GM23338 (cell line): Measurements from ENCODE around the gene DNAH6. TPM values are rescaled to one million over a fixed set of nuclear protein-coding genes. Genes with fewer than 3 reads are reported as not detected.

ENCODE experiments used
- ATAC-seq: fragments of 200-7000 bp; cut with Tn5 transposase; 3 replicates; pipeline ENCODE4 v1.9.1; 2020
- DNase-seq: peaks from one replicate; pipeline ENCODE4 v3.0.0-alpha.2; 2015; ENCODE audit warnings: low spot score
- H2AFZ ChIP-seq: fragments of 200-600 bp; sonication (generic); 2 replicates; pipeline ENCODE4 v1.8.0; 2016; ENCODE audit warnings: antibody characterized with exemption, mild to moderate bottlenecking, moderate library complexity
- H3F3A ChIP-seq: fragments of 200-600 bp; sonication (generic); replicated peaks from 2 replicates; pipeline ENCODE4 v1.8.0; 2017; ENCODE audit warnings: antibody characterized with exemption, mixed run types, low read depth
- H3K27ac ChIP-seq: fragments of 200-600 bp; sonication (generic); 2 replicates; pipeline ENCODE4 v1.6.1; 2016; ENCODE audit warnings: low read depth
- H3K27me3 ChIP-seq: fragments of 200-600 bp; sonication (generic); 2 replicates; pipeline ENCODE4 v1.8.0; 2016; ENCODE audit warnings: mild to moderate bottlenecking, mixed run types, moderate library complexity; ENCODE audit not compliant: insufficient read depth
- H3K36me3 ChIP-seq: fragments of 200-600 bp; sonication (generic); 2 replicates; pipeline ENCODE4 v1.8.0; 2016; ENCODE audit warnings: mild to moderate bottlenecking; ENCODE audit not compliant: insufficient read depth
- H3K4me1 ChIP-seq: fragments of 200-600 bp; sonication (generic); 2 replicates; pipeline ENCODE4 v1.8.0; 2016; ENCODE audit warnings: mild to moderate bottlenecking, moderate library complexity; ENCODE audit not compliant: insufficient read depth
- H3K4me2 ChIP-seq: fragments of 200-600 bp; sonication (generic); 2 replicates; pipeline ENCODE4 v1.7.1; 2017; ENCODE audit warnings: mixed run types
- H3K4me3 ChIP-seq: fragments of 200-600 bp; sonication (generic); 2 replicates; pipeline ENCODE4 v1.6.1; 2016; ENCODE audit warnings: mixed run types
- H3K79me2 ChIP-seq: fragments of 200-600 bp; sonication (generic); replicated peaks from 2 replicates; pipeline ENCODE4 v1.8.0; 2017; ENCODE audit warnings: mild to moderate bottlenecking; ENCODE audit not compliant: insufficient read depth
- H3K9me2 ChIP-seq: fragments of 200-600 bp; sonication (generic); 2 replicates; pipeline ENCODE4 v1.8.0; 2017; ENCODE audit not compliant: insufficient read depth
- H4K20me1 ChIP-seq: fragments of 200-600 bp; sonication (generic); replicated peaks from 2 replicates; pipeline ENCODE4 v1.8.0; 2017; ENCODE audit warnings: mild to moderate bottlenecking; ENCODE audit not compliant: insufficient read depth
- H3K27ac Mint-ChIP-seq: 2 replicates; pipeline ENCODE4 v1.8.0; 2020; ENCODE audit warnings: inconsistent platforms, mild to moderate bottlenecking, moderate library complexity, mixed read lengths
- H3K27me3 Mint-ChIP-seq: 3 replicates; pipeline ENCODE4 v1.8.0; 2022; ENCODE audit warnings: low read depth, mild to moderate bottlenecking, moderate library complexity, mixed read lengths, inconsistent platforms; ENCODE audit not compliant: insufficient read depth, poor library complexity
- H3K36me3 Mint-ChIP-seq: 3 replicates; pipeline ENCODE4 v1.8.0; 2021; ENCODE audit warnings: low read depth, mild to moderate bottlenecking, inconsistent platforms, moderate library complexity, mixed read lengths
- H3K4me1 Mint-ChIP-seq: 3 replicates; pipeline ENCODE4 v1.8.0; 2020; ENCODE audit warnings: mild to moderate bottlenecking, inconsistent platforms, mixed read lengths
- H3K4me3 Mint-ChIP-seq: 3 replicates; pipeline ENCODE4 v1.8.0; 2021; ENCODE audit warnings: moderate library complexity, mild to moderate bottlenecking, inconsistent platforms, mixed read lengths
- H3K9me3 Mint-ChIP-seq: 3 replicates; pipeline ENCODE4 v1.8.0; 2020; ENCODE audit warnings: moderate library complexity, mild to moderate bottlenecking, inconsistent platforms, mixed read lengths
- CREB1 ChIP-seq: fragments of 250-450 bp; sonication (Bioruptor Pico); IDR thresholded peaks from 2 replicates; pipeline ENCODE4 v1.5.0; 2020; ENCODE audit warnings: low read depth, mild to moderate bottlenecking, moderate library complexity
- CTCF ChIP-seq, 2 experiments: fragments of 200-600 bp in 1 of 2; sonication (generic) in 1 of 2; conservative IDR thresholded peaks; 2 replicates each; pipeline versions ENCODE4 v1.5.1 to v1.6.1; 2016 to 2017; ENCODE audit warnings: antibody characterized with exemption in 2 of 2, low read depth in 2 of 2, mild to moderate bottlenecking in 2 of 2, moderate library complexity in 1 of 2
- ETS1 ChIP-seq: IDR thresholded peaks from 2 replicates; pipeline ENCODE4 v1.6.1; 2016; ENCODE audit warnings: antibody characterized with exemption
- EZH2 ChIP-seq: fragments of 200-600 bp; sonication (generic); IDR thresholded peaks from one replicate; pipeline ENCODE4 v1.8.0; 2017; ENCODE audit warnings: antibody characterized with exemption, mild to moderate bottlenecking, low read depth; ENCODE audit not compliant: unreplicated experiment
- EZH2phosphoT487 ChIP-seq: fragments of 200-600 bp; sonication (generic); IDR thresholded peaks from one replicate; pipeline ENCODE4 v1.8.1; 2018; ENCODE audit warnings: antibody characterized with exemption; ENCODE audit not compliant: unreplicated experiment
- JUNB ChIP-seq: IDR thresholded peaks from one replicate; pipeline ENCODE4 v1.6.1; 2016; ENCODE audit warnings: antibody characterized with exemption; ENCODE audit not compliant: unreplicated experiment
- NANOG ChIP-seq: IDR thresholded peaks from 2 replicates; pipeline ENCODE4 v1.6.1; 2016; ENCODE audit warnings: antibody characterized with exemption, borderline replicate concordance
- POLR2AphosphoS5 ChIP-seq: IDR thresholded peaks from 2 replicates; pipeline ENCODE4 v1.6.1; 2016; ENCODE audit warnings: antibody characterized with exemption, low read depth
- REST ChIP-seq: IDR thresholded peaks from one replicate; pipeline ENCODE4 v1.6.1; 2018; ENCODE audit warnings: antibody characterized with exemption; ENCODE audit not compliant: unreplicated experiment
- ZNF462 ChIP-seq: fragments of 250-450 bp; sonication (Bioruptor Pico); IDR thresholded peaks from 2 replicates; pipeline ENCODE4 v1.5.0; 2020; ENCODE audit warnings: mild to moderate bottlenecking, moderate library complexity
- polyA plus RNA-seq: library from polyadenylated mRNA; unstranded; fragments of >200 nt; fragmentation: Nextera tagmentation; extraction: Ambion mirVana; gene quantifications from 2 replicates; pipeline ENCODE4 v1.2.1, GENCODE V29; 2016
- total RNA-seq: library from RNA; depleted of rRNA; stranded (reverse); fragments of >200 nt; shearing (Covaris generic); gene quantifications from 2 replicates; pipeline ENCODE4 v1.2.3, GENCODE V29; 2014

Gene DNAH6
- total and polyA plus RNA-seq, 2 experiments from 2014 or later: 0.27 to 0.31 TPM

GRCh38 chr2:84727315-84727714 is 211.0 kb downstream of the DNAH6 start:
- Mint-ChIP-seq H3K27me3 (no peaks in the 10 kb centered on the region), H3K27ac (no peak overlapping the region), H3K9me3 (no peaks in the 10 kb centered on the region; the same call in 2 of the 3 replicates)

More at GRCh38 chr2:84727315-84727714, 211.0 kb downstream of the DNAH6 start:
- Histone ChIP-seq H3F3A (no peaks in the 10 kb centered on the region), H3K79me2 (no peaks in the 10 kb centered on the region), H3K4me3 (no peak overlapping the region), H3K27me3 (no peaks in the 10 kb centered on the region), H4K20me1 (no peaks in the 10 kb centered on the region), H3K4me1 (no peaks in the 10 kb centered on the region), H3K9me2 (0 out of 2 replicates have a peak, but pooled peaks cover 13% of the 10 kb centered on the region), H3K27ac (no peak overlapping the region), H2AFZ (no peak overlapping the region; the same call in 1 of the 2 replicates), H3K4me2 (no peak overlapping the region), H3K36me3 (no peaks in the 10 kb centered on the region)
- no peak for ATAC-seq
- H3K4me1 Mint-ChIP-seq: no peaks in the 10 kb centered on the region
- H3K4me3 Mint-ChIP-seq: no peak overlapping the region
- no peaks in the 10 kb centered on the region for H3K36me3 Mint-ChIP-seq
- no peak for DNase-seq
- TF ChIP-seq NANOG (no peak), CTCF (conservative IDR thresholded peaks at IDR 0.05; ENCODE audit: low read depth in 2 of 2) (no peak), CREB1 (CRISPR knock-in tag) (no peak), ETS1 (no peak), EZH2 (no peak), ZNF462 (no peak), EZH2phosphoT487 (no peak), POLR2AphosphoS5 (no peak), JUNB (no peak), REST (no peak)
